H1 (cell line): Measurements from ENCODE around the gene SPOCK1. TPM values are rescaled to one million over a fixed set of nuclear protein-coding genes. Genes with fewer than 3 reads are reported as not detected.

Experiments used
- CTCF ChIA-PET: fragments of 300-600 bp; sonication (Branson Sonifier 250); formaldehyde crosslinking; loops from one replicate; lab custom pipeline; 2021; ENCODE audit not compliant: partially characterized antibody; lab: Charles Lee
- POLR2A ChIA-PET: fragments of 300-600 bp; sonication (Branson Sonifier 250); formaldehyde crosslinking; loops from one replicate; lab custom pipeline; 2021; ENCODE audit warnings: inconsistent platforms; ENCODE audit not compliant: partially characterized antibody; lab: Charles Lee
- DNase-seq, 2 experiments: peaks; one replicate each; pipeline versions ENCODE4 v3.0.0 to v3.0.0-alpha.2; 2010 to 2022; ENCODE audit warnings: low spot score in 2 of 2, low read depth in 1 of 2, mixed read lengths in 1 of 2
- FAIRE-seq: peaks from 2 replicates; lab custom pipeline; 2011; peaks lifted over from hg19 to GRCh38; lab: Jason Lieb, UNC
- H2AFZ ChIP-seq: 2 replicates; pipeline ENCODE4 v1.8.1; 2012; ENCODE audit warnings: low read length, inconsistent platforms
- H2AK5ac ChIP-seq: 2 replicates; pipeline ENCODE4 v1.6.1; 2013; ENCODE audit warnings: low read depth, low read length
- H2BK120ac ChIP-seq: replicated peaks from 2 replicates; pipeline ENCODE3; 2013; ENCODE audit warnings: low read depth, low read length, inconsistent platforms
- H2BK12ac ChIP-seq: 2 replicates; pipeline ENCODE4 v1.6.1; 2013; ENCODE audit warnings: low read depth, low read length
- H2BK15ac ChIP-seq: 2 replicates; pipeline ENCODE4 v1.6.1; 2013; ENCODE audit warnings: low read length
- H2BK20ac ChIP-seq: 2 replicates; pipeline ENCODE4 v1.6.1; 2013; ENCODE audit warnings: low read length
- H2BK5ac ChIP-seq: 2 replicates; pipeline ENCODE4 v1.6.1; 2013; ENCODE audit warnings: low read depth, low read length
- H3K14ac ChIP-seq: 2 replicates; pipeline ENCODE4 v1.6.1; 2013; ENCODE audit warnings: inconsistent platforms; ENCODE audit not compliant: insufficient read length
- H3K18ac ChIP-seq: 2 replicates; pipeline ENCODE4 v1.6.1; 2013; ENCODE audit warnings: low read length; ENCODE audit errors: extremely low read depth
- H3K23ac ChIP-seq: 2 replicates; pipeline ENCODE4 v1.6.1; 2013; ENCODE audit warnings: inconsistent platforms; ENCODE audit not compliant: insufficient read length
- H3K23me2 ChIP-seq: 2 replicates; pipeline ENCODE4 v1.6.1; 2013; ENCODE audit warnings: low read depth, low read length
- H3K27ac ChIP-seq: 2 replicates; pipeline ENCODE4 v1.6.1; 2011; ENCODE audit warnings: low read depth, low read length, inconsistent platforms
- H3K27me3 ChIP-seq, 4 experiments: replicated peaks in 1 of 4; 1 replicate in 1 of 4; 2 replicates in 3 of 4; pipeline versions ENCODE4 v1.6.1 to v1.8.1; 2011 to 2013; ENCODE audit warnings: low read length in 3 of 4, mild to moderate bottlenecking in 3 of 4, inconsistent platforms in 2 of 4, mixed read lengths in 2 of 4, moderate library complexity in 1 of 4; ENCODE audit not compliant: control insufficient read depth in 3 of 4, insufficient read depth in 3 of 4; ENCODE audit errors: extremely low read depth in 1 of 4
- H3K36me3 ChIP-seq, 4 experiments: 2 replicates each; pipeline versions ENCODE4 v1.6.1 to v1.8.1; 2011 to 2013; ENCODE audit warnings: mild to moderate bottlenecking in 4 of 4, low read length in 3 of 4, moderate library complexity in 2 of 4, control low read depth in 1 of 4, inconsistent platforms in 1 of 4; ENCODE audit not compliant: insufficient read depth in 4 of 4, control insufficient read depth in 2 of 4
- H3K4ac ChIP-seq: replicated peaks from 2 replicates; pipeline ENCODE3; 2013; ENCODE audit warnings: low read length, low read depth, mixed read lengths, inconsistent platforms; ENCODE audit not compliant: insufficient read length
- H3K4me1 ChIP-seq, 4 experiments: replicated peaks in 1 of 4; 1 replicate in 1 of 4; 2 replicates in 3 of 4; pipeline versions ENCODE4 v1.6.1 to v1.8.1; 2011 to 2013; ENCODE audit warnings: low read length in 3 of 4, inconsistent platforms in 2 of 4, mixed read lengths in 1 of 4; ENCODE audit not compliant: insufficient read depth in 4 of 4, control insufficient read depth in 3 of 4
- H3K4me2 ChIP-seq, 2 experiments: 2 replicates each; pipeline versions ENCODE4 v1.6.1 to v1.8.1; 2011 to 2013; ENCODE audit warnings: low read depth in 2 of 2, low read length in 2 of 2, control low read depth in 1 of 2, inconsistent platforms in 1 of 2, mild to moderate bottlenecking in 1 of 2; ENCODE audit not compliant: insufficient read depth in 1 of 2
- H3K4me3 ChIP-seq, 4 experiments: fragments of 200-600, 300-600 bp in 1 of 4; sonication (generic), shearing (Covaris generic), sonication (Bioruptor Twin) in 1 of 4; 2 replicates each; pipeline versions ENCODE4 v1.5.1 to v1.8.1; 2011 to 2016; ENCODE audit warnings: low read length in 4 of 4, low read depth in 3 of 4, control low read depth in 2 of 4, inconsistent platforms in 2 of 4, mild to moderate bottlenecking in 2 of 4, mixed read lengths in 1 of 4, moderate library complexity in 1 of 4; ENCODE audit not compliant: insufficient read depth in 2 of 4; ENCODE audit errors: extremely low read depth in 1 of 4
- H3K56ac ChIP-seq: replicated peaks from 2 replicates; pipeline ENCODE3; 2013; ENCODE audit warnings: low read depth, mild to moderate bottlenecking, mixed read lengths, low read length, inconsistent platforms; ENCODE audit not compliant: insufficient read length
- H3K79me1 ChIP-seq: 2 replicates; pipeline ENCODE4 v1.6.1; 2013; ENCODE audit warnings: low read depth, low read length, control low read depth
- H3K79me2 ChIP-seq, 2 experiments: 2 replicates each; pipeline versions ENCODE4 v1.6.1 to v1.8.1; 2012 to 2013; ENCODE audit warnings: low read length in 2 of 2, mild to moderate bottlenecking in 2 of 2, inconsistent platforms in 1 of 2; ENCODE audit not compliant: insufficient read depth in 2 of 2, control insufficient read depth in 1 of 2
- H3K9ac ChIP-seq, 4 experiments: replicated peaks in 1 of 4; 1 replicate in 1 of 4; 2 replicates in 3 of 4; pipeline versions ENCODE4 v1.6.1 to v1.8.1; 2011 to 2013; ENCODE audit warnings: low read depth in 3 of 4, low read length in 3 of 4, control low read depth in 2 of 4, mild to moderate bottlenecking in 2 of 4, moderate library complexity in 2 of 4, inconsistent platforms in 1 of 4; ENCODE audit errors: extremely low read depth in 1 of 4
- H3K9me3 ChIP-seq, 2 experiments: 2 replicates each; pipeline versions ENCODE4 v1.6.1 to v1.8.1; 2012 to 2013; ENCODE audit warnings: mild to moderate bottlenecking in 2 of 2, moderate library complexity in 2 of 2, control low read depth in 1 of 2, inconsistent platforms in 1 of 2, low read depth in 1 of 2, low read length in 1 of 2, mixed read lengths in 1 of 2; ENCODE audit not compliant: insufficient read depth in 2 of 2
- H4K20me1 ChIP-seq, 2 experiments: replicated peaks in 1 of 2; 2 replicates each; pipeline versions ENCODE3 to v1.8.1; 2011 to 2013; ENCODE audit warnings: inconsistent platforms in 2 of 2, low read length in 2 of 2, mild to moderate bottlenecking in 1 of 2; ENCODE audit not compliant: insufficient read depth in 2 of 2, control insufficient read depth in 1 of 2
- H4K5ac ChIP-seq: 2 replicates; pipeline ENCODE4 v1.6.1; 2013; ENCODE audit warnings: low read length, low read depth, mixed read lengths, inconsistent platforms; ENCODE audit not compliant: insufficient read length
- H4K8ac ChIP-seq: 2 replicates; pipeline ENCODE4 v1.8.0; 2013; ENCODE audit warnings: mild to moderate bottlenecking, moderate library complexity, low read length, inconsistent platforms; ENCODE audit not compliant: insufficient read depth; ENCODE audit errors: extremely low read depth
- H4K91ac ChIP-seq: replicated peaks from 2 replicates; pipeline ENCODE3; 2013; ENCODE audit warnings: low read length, mixed read lengths, inconsistent platforms; ENCODE audit not compliant: insufficient read length
- JUN ChIP-seq: IDR thresholded peaks from 2 replicates; pipeline ENCODE4 v1.6.1; 2011; ENCODE audit warnings: low read depth, mild to moderate bottlenecking, improper control_type of control experiment, low read length
- KDM4A ChIP-seq: IDR thresholded peaks from one replicate; pipeline ENCODE4 v1.7.1; 2012; ENCODE audit warnings: low read depth, mild to moderate bottlenecking, moderate library complexity, low read length, inconsistent platforms; ENCODE audit not compliant: severe bottlenecking
- KDM5A ChIP-seq: fragments of 200-600 bp; IDR thresholded peaks from 2 replicates; pipeline ENCODE4 v1.7.1; 2012; ENCODE audit warnings: mild to moderate bottlenecking, low read length, inconsistent platforms, mixed read lengths
- POLR2A ChIP-seq, 2 experiments: IDR thresholded peaks; 1 replicate in 1 of 2; 2 replicates in 1 of 2; pipeline ENCODE4 v1.6.1; 2011; ENCODE audit warnings: low read depth in 2 of 2, low read length in 2 of 2, mild to moderate bottlenecking in 2 of 2; ENCODE audit errors: control extremely low read depth in 1 of 2
- POU5F1 ChIP-seq: IDR thresholded peaks from 2 replicates; pipeline ENCODE4 v1.6.1; 2011; ENCODE audit warnings: low read depth, mild to moderate bottlenecking, low read length, moderate library complexity
- RXRA ChIP-seq: IDR thresholded peaks from 2 replicates; pipeline ENCODE4 v1.6.1; 2011; ENCODE audit warnings: low read depth, mild to moderate bottlenecking, low read length, moderate library complexity; ENCODE audit not compliant: insufficient read depth
- SIX5 ChIP-seq: IDR thresholded peaks from 2 replicates; pipeline ENCODE4 v1.6.1; 2011; ENCODE audit warnings: mild to moderate bottlenecking, low read depth, low read length
- SP4 ChIP-seq: IDR thresholded peaks from 2 replicates; pipeline ENCODE4 v1.6.1; 2012; ENCODE audit warnings: low read length, inconsistent platforms
- SRF ChIP-seq: IDR thresholded peaks from 2 replicates; pipeline ENCODE4 v1.6.1; 2011; ENCODE audit warnings: mild to moderate bottlenecking, low read depth, low read length, moderate library complexity
- SUZ12 ChIP-seq: fragments of 200-600 bp; sonication (generic); IDR thresholded peaks from 2 replicates; pipeline ENCODE4 v1.6.1; 2012; ENCODE audit warnings: mild to moderate bottlenecking, inconsistent platforms, low read length, moderate library complexity, mixed read lengths
- TCF12 ChIP-seq: IDR thresholded peaks from 2 replicates; pipeline ENCODE4 v1.6.1; 2011; ENCODE audit warnings: low read depth, mild to moderate bottlenecking, low read length
- WGBS, 2 experiments: shearing (Covaris generic) in 1 of 2; methylation state at CpG; one replicate each; pipeline versions ENCODE4 v1.1.6 to v1.1.7; 2013 to 2015; ENCODE audit warnings: low lambda C conversion rate in 2 of 2, mixed read lengths in 2 of 2, inconsistent platforms in 1 of 2, low coverage in 1 of 2, missing lambda C conversion rate in 1 of 2; ENCODE audit not compliant: insufficient replicate concordance in 2 of 2, insufficient coverage in 1 of 2, insufficient read length in 1 of 2; ENCODE audit errors: extremely low coverage in 1 of 2, missing lambda C conversion rate in 1 of 2; 5-methylcytosine and 5-hydroxymethylcytosine counted together
- polyA plus RNA-seq, 7 experiments: library from polyadenylated mRNA; depleted of rRNA in 3 of 7; stranded (reverse) in 5 of 7; unstranded in 2 of 7; fragments of >200 nt in 5 of 7; fragments of 200-250 nt in 2 of 7; gene quantifications; 1 replicate in 5 of 7; 2 replicates in 1 of 7; 4 replicates in 1 of 7; pipeline versions ENCODE4 v1.2.1 to v1.2.3, GENCODE V29; 2011 to 2013; ENCODE audit warnings: missing spikeins in 2 of 7, mixed read lengths in 2 of 7
- total RNA-seq: library from RNA; stranded (reverse); fragmentation: NEBNext Ultra II Directional; extraction: Animal tissue kit (Norgen Biotek cat#: 25700); gene quantifications from 2 replicates; pipeline ENCODE4 v1.2.1, GENCODE V29; 2021
- TF ChIP-seq, protein P1 (sequence below), 3 experiments: IDR thresholded peaks; 1 replicate in 2 of 3; 2 replicates in 1 of 3; pipeline versions ENCODE4 v1.5.1 to v1.6.1; 2011; ENCODE audit warnings: low read length in 3 of 3, mild to moderate bottlenecking in 3 of 3, inconsistent platforms in 2 of 3, low read depth in 1 of 3, moderate library complexity in 1 of 3; ENCODE audit not compliant: insufficient read depth in 1 of 3; ENCODE audit errors: control extremely low read depth in 1 of 3

The SPOCK1 gene
- total and polyA plus RNA-seq, 2 of the 8 experiments (the other 6 are each of a cell fraction or from before 2014, with no cell fraction given): 6.9 to 18.1 TPM

DNA sequence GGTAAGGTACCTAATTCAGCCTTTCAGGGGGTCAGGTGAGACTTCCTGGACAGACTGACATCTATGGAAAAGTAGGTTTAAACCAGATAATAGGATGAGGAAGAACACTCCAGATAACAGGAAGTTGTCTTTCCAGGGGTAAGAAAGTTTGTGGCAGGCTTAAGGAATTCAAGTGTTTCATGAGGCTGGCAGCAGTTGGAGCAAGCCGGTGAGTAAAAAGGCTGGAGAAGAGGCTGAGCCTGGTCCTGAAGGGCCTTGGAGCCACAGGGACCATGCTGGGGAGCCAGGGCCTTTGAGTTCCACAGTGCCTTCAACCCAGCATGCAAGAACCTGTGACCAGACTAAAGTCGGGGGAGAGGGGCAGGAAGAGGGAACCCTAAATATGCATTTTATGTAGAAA, 353.4 kb downstream of the SPOCK1 start:
- Histone ChIP-seq H3K4me3 (no peak overlapping the region), H3K9ac (no peak overlapping the region), H4K91ac (no peak overlapping the region), H3K79me2 (no peaks in the 10 kb centered on the region), H3K9me3 (no peaks in the 10 kb centered on the region), H3K14ac (no peak overlapping the region), H2BK5ac (no peak overlapping the region), H2AK5ac (no peak overlapping the region), H2BK20ac (no peak overlapping the region), H3K56ac (no peak overlapping the region), H2AFZ (no peak overlapping the region), H2BK12ac (no peak overlapping the region), H3K23me2 (no peaks in the 10 kb centered on the region), H3K23ac (no peak overlapping the region), H3K4me2 (no peak overlapping the region), H2BK15ac (no peak overlapping the region), H2BK120ac (no peak overlapping the region), H3K79me1 (no peaks in the 10 kb centered on the region), H3K27ac (no peak overlapping the region), H3K27me3 (no peaks in the 10 kb centered on the region), H4K5ac (no peak overlapping the region), H4K8ac (no peak overlapping the region), H3K36me3 (no peaks in the 10 kb centered on the region), H3K4me1 (peaks cover 0 to 10% (median 0%) of the 10 kb centered on the region in 4 experiments; a peak in 4 of 7 replicates), H4K20me1 (no peaks in the 10 kb centered on the region), H3K18ac (no peak overlapping the region), H3K4ac (no peak overlapping the region)
- 84% methylated on average over 2 of the region's 2 CpGs; no CpG with 5 or more reads in 1 of the 2 experiments for WGBS, 2 experiments
- FAIRE-seq (no peak), DNase-seq (no peak)
- TF ChIP-seq SIX5: no peak
- no peak for TF ChIP-seq POU5F1
- no peak for TF ChIP-seq JUN
- no peak for TF ChIP-seq KDM4A
- no peak for TF ChIP-seq RXRA
- no peak for TF ChIP-seq SRF
- no peak for TF ChIP-seq SP4
- no peak for TF ChIP-seq SUZ12
- TF ChIP-seq TCF12: no peak
- TF ChIP-seq POLR2A (IDR thresholded peaks at IDR 0.05; ENCODE audit: control extremely low read depth in 1 of 2, low read depth in 2 of 2, low read length in 2 of 2): no peak
- TF ChIP-seq, protein P1, sequence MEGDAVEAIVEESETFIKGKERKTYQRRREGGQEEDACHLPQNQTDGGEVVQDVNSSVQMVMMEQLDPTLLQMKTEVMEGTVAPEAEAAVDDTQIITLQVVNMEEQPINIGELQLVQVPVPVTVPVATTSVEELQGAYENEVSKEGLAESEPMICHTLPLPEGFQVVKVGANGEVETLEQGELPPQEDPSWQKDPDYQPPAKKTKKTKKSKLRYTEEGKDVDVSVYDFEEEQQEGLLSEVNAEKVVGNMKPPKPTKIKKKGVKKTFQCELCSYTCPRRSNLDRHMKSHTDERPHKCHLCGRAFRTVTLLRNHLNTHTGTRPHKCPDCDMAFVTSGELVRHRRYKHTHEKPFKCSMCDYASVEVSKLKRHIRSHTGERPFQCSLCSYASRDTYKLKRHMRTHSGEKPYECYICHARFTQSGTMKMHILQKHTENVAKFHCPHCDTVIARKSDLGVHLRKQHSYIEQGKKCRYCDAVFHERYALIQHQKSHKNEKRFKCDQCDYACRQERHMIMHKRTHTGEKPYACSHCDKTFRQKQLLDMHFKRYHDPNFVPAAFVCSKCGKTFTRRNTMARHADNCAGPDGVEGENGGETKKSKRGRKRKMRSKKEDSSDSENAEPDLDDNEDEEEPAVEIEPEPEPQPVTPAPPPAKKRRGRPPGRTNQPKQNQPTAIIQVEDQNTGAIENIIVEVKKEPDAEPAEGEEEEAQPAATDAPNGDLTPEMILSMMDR (IDR thresholded peaks at IDR 0.05; ENCODE audit: control extremely low read depth in 1 of 3, insufficient read depth in 1 of 3, low read depth in 1 of 3, low read length in 3 of 3): no peak
- no peak for TF ChIP-seq KDM5A
- POLR2A ChIA-PET: no interaction called here
- CTCF ChIA-PET: interaction anchor here (0.9 to 1.6 kb wide), 2 partner anchors 13 to 781 kb away, joined by 3 to 4 read pairs; no protein-coding TSS in a partner anchor
